Measurements from ENCODE around the gene VPS9D1.

VPS9D1 gene

DNA sequence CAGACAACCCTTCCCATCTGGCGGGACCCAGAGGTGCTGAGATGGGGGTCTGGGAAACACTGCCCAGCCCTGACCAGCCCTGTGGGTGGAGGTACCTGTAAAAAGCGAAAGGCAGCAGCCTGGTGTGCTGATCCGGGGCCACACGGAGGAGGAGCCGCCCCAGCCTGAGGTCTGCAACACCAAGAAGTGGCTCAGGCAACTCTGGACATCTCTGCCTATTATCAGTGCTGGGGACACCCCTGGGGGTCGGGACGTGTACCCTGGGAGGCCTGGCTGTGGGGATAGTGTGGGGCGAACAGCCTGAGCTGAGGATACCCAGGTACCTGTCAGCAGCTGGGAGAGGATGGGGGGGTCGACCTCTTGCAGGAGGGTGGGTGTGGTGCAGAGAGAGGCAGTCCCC, 18.7 kb upstream of the VPS9D1 start:
- H3K4me3 ChIP-seq (replicated peaks; ENCODE audit: low read depth, low read length): no peak overlapping the region
- TF ChIP-seq, protein P1, sequence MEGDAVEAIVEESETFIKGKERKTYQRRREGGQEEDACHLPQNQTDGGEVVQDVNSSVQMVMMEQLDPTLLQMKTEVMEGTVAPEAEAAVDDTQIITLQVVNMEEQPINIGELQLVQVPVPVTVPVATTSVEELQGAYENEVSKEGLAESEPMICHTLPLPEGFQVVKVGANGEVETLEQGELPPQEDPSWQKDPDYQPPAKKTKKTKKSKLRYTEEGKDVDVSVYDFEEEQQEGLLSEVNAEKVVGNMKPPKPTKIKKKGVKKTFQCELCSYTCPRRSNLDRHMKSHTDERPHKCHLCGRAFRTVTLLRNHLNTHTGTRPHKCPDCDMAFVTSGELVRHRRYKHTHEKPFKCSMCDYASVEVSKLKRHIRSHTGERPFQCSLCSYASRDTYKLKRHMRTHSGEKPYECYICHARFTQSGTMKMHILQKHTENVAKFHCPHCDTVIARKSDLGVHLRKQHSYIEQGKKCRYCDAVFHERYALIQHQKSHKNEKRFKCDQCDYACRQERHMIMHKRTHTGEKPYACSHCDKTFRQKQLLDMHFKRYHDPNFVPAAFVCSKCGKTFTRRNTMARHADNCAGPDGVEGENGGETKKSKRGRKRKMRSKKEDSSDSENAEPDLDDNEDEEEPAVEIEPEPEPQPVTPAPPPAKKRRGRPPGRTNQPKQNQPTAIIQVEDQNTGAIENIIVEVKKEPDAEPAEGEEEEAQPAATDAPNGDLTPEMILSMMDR (IDR thresholded peaks at IDR 0.05; ENCODE audit: low read length, missing control alignments): no peak
- DNase-seq (ENCODE audit: low read depth): no peak

DNA sequence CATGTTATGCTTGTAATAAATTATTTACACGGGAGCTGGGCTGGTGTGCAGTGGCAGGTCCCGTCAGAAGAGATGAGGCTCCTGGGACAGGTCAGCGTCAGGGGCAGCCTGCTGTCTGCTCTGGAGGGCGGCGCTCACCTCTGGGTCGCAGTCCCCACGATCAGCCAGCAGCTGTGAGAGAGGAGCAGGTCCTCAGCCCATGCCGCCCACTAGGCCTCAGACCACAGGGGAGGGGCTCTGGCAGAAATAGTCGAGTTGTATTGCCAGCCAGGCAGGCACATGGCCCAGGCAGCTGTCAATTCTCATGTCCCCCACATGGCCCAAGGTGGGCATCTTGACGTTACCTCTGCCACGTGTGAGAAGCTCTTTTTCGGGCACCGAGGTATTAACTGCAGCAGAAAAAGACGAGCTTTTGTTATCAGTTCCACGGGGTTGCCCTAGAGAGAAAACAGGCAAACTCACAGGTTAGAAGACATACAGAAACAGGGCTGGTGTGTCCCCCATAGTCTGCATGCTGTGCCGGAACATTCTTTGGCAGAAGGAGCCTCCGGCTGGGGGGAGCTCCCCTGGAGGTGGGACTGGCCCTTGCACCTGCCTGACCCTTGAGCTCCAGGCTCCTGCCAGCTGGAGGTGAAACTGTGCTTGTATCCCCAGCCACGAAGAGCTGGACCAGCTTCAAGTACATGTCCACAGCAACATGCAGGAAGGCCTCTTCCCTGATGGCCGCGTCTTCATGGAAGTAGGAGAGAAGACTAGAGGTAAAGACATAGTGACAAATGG, 18.0 kb upstream of the VPS9D1 start:
- no peak overlapping the region for H3K4me3 ChIP-seq (replicated peaks; ENCODE audit: low read depth, low read length)
- DNase-seq (ENCODE audit: low read depth): no peak
- TF ChIP-seq, protein P1 (IDR thresholded peaks at IDR 0.05; ENCODE audit: low read length, missing control alignments): no peak

DNA sequence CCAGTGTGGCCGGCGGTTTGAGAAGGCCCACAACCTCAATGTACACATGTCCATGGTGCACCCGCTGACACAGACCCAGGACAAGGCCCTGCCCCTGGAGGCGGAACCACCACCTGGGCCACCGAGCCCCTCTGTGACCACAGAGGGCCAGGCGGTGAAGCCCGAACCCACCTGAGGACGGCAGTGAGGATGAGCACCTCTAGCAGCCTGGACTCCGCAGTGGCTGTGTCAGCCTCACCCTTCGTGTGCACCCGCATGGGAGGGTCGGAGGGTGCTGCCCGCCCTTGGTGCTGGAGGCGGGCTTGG, 17.3 kb upstream of the VPS9D1 start:
- DNase-seq (ENCODE audit: low read depth): no peak
- H3K4me3 ChIP-seq (replicated peaks; ENCODE audit: low read depth, low read length): no peak overlapping the region
- TF ChIP-seq, protein P1 (IDR thresholded peaks at IDR 0.05; ENCODE audit: low read length, missing control alignments): no peak

DNA sequence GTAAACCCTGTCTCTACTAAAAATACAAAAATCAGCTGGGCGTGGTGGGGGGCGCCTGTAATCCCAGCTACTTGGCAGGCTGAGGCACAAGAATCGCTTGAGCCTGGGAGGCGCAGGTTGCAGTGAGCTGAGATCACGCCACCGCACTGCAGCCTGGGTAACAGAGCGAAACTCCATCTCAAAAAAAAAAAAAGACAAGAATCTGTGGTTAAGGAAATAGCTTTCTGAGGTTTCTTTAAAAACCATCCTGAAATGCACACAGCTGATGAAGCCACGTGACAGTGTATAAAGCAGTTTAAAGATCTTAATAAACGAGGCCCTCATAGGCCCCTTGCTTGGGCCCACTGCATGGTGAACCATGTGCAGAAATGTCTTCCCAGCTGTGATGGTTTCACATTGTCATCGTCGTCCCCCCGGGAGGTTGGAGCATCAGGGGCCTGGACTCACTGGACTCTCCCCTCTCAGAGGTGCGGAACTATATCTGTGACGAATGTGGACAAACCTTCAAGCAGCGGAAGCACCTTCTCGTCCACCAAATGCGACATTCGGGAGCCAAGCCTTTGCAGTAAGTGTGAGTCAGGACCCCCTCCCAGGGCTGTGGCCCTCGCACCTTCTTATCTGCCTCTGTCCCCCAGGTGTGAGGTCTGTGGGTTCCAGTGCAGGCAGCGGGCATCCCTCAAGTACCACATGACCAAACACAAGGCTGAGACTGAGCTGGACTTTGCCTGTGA, 16.8 kb upstream of the VPS9D1 start:
- TF ChIP-seq, protein P1 (IDR thresholded peaks at IDR 0.05; ENCODE audit: low read length, missing control alignments): no peak
- DNase-seq (ENCODE audit: low read depth): no peak
- no peak overlapping the region for H3K4me3 ChIP-seq (replicated peaks; ENCODE audit: low read depth, low read length)

DNA sequence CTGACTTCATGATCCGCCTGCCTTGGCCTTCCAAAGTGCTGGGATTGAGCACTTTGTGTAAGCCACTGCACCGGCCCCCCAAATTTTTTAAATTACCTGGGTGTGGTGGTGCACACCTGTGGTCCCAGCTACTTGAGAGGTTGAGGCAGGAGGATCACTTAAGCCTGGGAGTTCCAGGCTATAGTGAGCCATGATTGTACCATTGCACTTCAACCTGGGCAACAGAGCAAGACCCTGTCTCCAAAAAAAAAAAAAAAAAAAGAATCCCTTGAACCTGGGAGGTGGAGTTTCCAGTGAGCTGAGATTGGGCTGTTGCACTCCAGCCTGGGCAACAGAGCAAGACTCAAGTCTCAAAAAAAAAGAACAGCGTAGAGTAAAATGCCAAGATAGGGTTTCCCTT, 15.9 kb upstream of the VPS9D1 start:
- no peak overlapping the region for H3K4me3 ChIP-seq (replicated peaks; ENCODE audit: low read depth, low read length)
- TF ChIP-seq, protein P1 (IDR thresholded peaks at IDR 0.05; ENCODE audit: low read length, missing control alignments): no peak

DNA sequence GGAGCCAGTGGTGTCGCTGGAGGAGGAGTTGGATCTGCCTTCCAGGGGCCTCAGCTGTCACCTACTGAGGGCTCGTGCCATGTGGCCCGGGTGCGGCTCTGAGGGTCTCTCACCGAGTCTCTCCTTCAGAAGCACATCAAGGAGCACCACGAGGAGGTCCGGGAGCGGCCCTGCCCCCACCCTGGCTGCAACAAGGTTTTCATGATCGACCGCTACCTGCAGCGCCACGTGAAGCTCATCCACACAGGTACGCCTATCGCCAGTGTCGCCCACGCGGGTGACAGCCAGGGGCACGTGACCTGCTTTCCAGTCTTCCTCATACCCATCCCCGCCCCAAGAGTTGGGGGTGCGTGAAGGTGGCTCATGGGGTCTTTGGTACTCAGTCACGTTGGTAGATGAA, 13.1 kb upstream of the VPS9D1 start:
- DNase-seq (ENCODE audit: low read depth): no peak
- TF ChIP-seq, protein P1 (IDR thresholded peaks at IDR 0.05; ENCODE audit: low read length, missing control alignments): no peak
- no peak overlapping the region for H3K4me3 ChIP-seq (replicated peaks; ENCODE audit: low read depth, low read length)

More for the DNA sequence above, 15.9 kb upstream of the VPS9D1 start:
- no peak for DNase-seq (ENCODE audit: low read depth)
